ENCODE results near the gene UNC13A.
A peak's percentile ranks its signal among the peaks of the same experiment; 100 is the strongest.

The UNC13A gene

DNA sequence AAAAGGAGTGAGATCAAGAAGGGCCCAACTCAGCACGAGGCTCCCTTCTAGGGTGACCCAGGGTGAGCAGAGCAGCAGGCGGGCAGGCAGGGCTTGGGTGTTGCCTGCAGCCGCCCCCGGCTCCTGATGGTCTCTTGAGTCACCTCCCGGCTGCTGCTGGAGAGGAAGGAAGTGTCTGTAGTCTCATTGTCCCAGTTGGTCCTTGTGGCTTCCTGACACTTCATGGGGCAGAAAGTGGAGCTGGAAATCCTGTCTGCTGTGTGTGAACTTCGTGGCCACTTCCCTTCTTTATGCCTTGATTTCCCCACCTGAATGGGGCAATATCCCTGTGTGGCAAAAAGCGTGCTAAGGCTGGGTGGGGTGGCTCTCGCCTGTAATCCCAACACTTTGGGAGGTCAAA lies 33.7 kb upstream of the UNC13A start:
- Histone ChIP-seq H4K20me1 (ENCODE audit: insufficient read depth, low read length) (peaks cover 56% of the 10 kb centered on the region), H3K36me3 (ENCODE audit: insufficient read depth, low read length) (peaks cover 51% of the 10 kb centered on the region)

DNA sequence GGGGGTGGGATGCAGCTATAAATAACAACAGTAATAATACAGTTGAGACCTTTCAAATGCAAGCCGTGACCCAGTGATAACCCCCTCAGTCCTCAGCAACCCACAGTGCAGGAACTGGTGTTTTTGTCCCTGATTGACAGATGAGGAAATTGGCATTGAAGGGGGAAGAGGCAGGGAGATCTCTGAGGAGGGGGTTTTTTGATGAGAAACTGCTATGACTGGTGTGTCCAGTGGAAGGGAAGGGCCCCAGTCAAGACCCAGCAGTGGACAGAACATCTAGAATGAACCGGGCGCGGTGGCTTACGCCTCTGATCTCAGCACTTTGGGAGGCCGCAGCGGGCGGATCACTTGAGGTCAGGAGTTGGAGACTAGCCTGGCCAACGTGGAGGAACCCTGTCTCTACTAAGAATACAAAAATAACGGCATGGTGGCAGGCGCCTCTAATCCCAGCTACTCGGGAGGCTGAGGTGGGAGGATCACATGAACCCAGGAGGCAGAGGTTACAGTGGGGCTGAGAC lies 33.0 kb upstream of the UNC13A start:
- Histone ChIP-seq H3K4me3 (ENCODE audit: low read depth in 1 of 2, low read length in 2 of 2) (peak overlapping the region in 1 of 2 experiments; percentile 81; a peak in 2 of 4 replicates), H3K9ac (ENCODE audit: low read depth, low read length) (peak overlapping the region; percentile 95), H3K9me3 (ENCODE audit: insufficient read depth, low read length, severe bottlenecking) (no peaks in the 10 kb centered on the region), H3K4me1 (ENCODE audit: insufficient read depth, low read length) (peaks cover 37% of the 10 kb centered on the region), H4K20me1 (ENCODE audit: insufficient read depth, low read length) (peaks cover 50% of the 10 kb centered on the region), H3K27me3 (ENCODE audit: insufficient read depth, low read length, poor library complexity) (no peaks in the 10 kb centered on the region), H2AFZ (ENCODE audit: low read depth, low read length) (no peak overlapping the region), H3K79me2 (ENCODE audit: insufficient read depth, low read length) (peaks cover 66% of the 10 kb centered on the region), H3K4me2 (ENCODE audit: insufficient read depth, low read length) (peak overlapping the region; percentile 99), H3K36me3 (ENCODE audit: insufficient read depth, low read length) (peaks cover 45% of the 10 kb centered on the region), H3K27ac (ENCODE audit: low read length) (peak overlapping the region; percentile 12; the same call in 1 of the 2 replicates)
- DNase-seq (no peak), ATAC-seq (ENCODE audit: insufficient read depth, low read depth) (no peak)
- TF ChIP-seq EZH2 (IDR thresholded peaks at IDR 0.05; ENCODE audit: borderline replicate concordance, low read depth, low read length, severe bottlenecking), result no peak
- TF ChIP-seq, protein P1, sequence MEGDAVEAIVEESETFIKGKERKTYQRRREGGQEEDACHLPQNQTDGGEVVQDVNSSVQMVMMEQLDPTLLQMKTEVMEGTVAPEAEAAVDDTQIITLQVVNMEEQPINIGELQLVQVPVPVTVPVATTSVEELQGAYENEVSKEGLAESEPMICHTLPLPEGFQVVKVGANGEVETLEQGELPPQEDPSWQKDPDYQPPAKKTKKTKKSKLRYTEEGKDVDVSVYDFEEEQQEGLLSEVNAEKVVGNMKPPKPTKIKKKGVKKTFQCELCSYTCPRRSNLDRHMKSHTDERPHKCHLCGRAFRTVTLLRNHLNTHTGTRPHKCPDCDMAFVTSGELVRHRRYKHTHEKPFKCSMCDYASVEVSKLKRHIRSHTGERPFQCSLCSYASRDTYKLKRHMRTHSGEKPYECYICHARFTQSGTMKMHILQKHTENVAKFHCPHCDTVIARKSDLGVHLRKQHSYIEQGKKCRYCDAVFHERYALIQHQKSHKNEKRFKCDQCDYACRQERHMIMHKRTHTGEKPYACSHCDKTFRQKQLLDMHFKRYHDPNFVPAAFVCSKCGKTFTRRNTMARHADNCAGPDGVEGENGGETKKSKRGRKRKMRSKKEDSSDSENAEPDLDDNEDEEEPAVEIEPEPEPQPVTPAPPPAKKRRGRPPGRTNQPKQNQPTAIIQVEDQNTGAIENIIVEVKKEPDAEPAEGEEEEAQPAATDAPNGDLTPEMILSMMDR (IDR thresholded peaks at IDR 0.05; ENCODE audit: borderline replicate concordance, extremely low read depth, low read length, poor library complexity, severe bottlenecking), result no peak

More for the DNA sequence above, 33.7 kb upstream of the UNC13A start:
- H3K9ac ChIP-seq (ENCODE audit: low read depth, low read length), result peak overlapping the region; percentile 95; the same call in 1 of the 2 replicates
- no peak overlapping the region for H2AFZ ChIP-seq (ENCODE audit: low read depth, low read length)
- TF ChIP-seq EZH2 (IDR thresholded peaks at IDR 0.05; ENCODE audit: borderline replicate concordance, low read depth, low read length, severe bottlenecking), result no peak
- TF ChIP-seq, protein P1 (IDR thresholded peaks at IDR 0.05; ENCODE audit: borderline replicate concordance, extremely low read depth, low read length, poor library complexity, severe bottlenecking), result no peak
- H3K4me1 ChIP-seq (ENCODE audit: insufficient read depth, low read length), result peaks cover 37% of the 10 kb centered on the region
- DNase-seq (no peak), ATAC-seq (ENCODE audit: insufficient read depth, low read depth) (no peak)
- no peaks in the 10 kb centered on the region for H3K27me3 ChIP-seq (ENCODE audit: insufficient read depth, low read length, poor library complexity)
- peak overlapping the region; percentile 99; the same call in 1 of the 2 replicates for H3K4me2 ChIP-seq (ENCODE audit: insufficient read depth, low read length)
- peaks cover 68% of the 10 kb centered on the region for H3K79me2 ChIP-seq (ENCODE audit: insufficient read depth, low read length)
- no peak overlapping the region; a peak in 1 of 4 replicates for H3K4me3 ChIP-seq (ENCODE audit: low read depth in 1 of 2, low read length in 2 of 2)
- no peaks in the 10 kb centered on the region for H3K9me3 ChIP-seq (ENCODE audit: insufficient read depth, low read length, severe bottlenecking)
- no peak overlapping the region for H3K27ac ChIP-seq (ENCODE audit: low read length)

DNA sequence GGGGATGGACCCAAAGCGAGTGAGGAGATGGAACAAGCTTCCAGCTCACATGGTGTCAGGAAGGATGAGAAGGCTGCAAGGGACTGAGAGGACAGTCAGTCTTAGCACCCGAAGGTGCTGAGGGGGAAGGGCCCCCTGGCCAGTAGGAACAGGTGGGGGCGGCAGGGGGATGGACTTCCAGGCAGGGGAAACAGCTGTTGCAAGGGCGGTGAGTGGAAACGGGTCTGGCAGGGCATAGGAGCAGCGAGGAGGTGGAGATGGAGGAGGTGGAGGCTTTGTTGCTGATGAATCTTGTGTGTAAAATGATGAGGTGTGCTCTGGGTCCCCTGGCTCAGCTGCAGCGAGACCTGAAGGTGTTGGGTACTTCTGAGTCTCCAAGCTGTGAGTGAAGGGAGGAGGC lies 32.3 kb upstream of the UNC13A start:
- TF ChIP-seq EZH2 (IDR thresholded peaks at IDR 0.05; ENCODE audit: borderline replicate concordance, low read depth, low read length, severe bottlenecking), result no peak
- TF ChIP-seq, protein P1 (IDR thresholded peaks at IDR 0.05; ENCODE audit: borderline replicate concordance, extremely low read depth, low read length, poor library complexity, severe bottlenecking), result no peak
- peak overlapping the region; percentile 81 to 99 for H3K4me3 ChIP-seq (ENCODE audit: low read depth in 1 of 2, low read length in 2 of 2)
- peak overlapping the region; percentile 99 for H3K4me2 ChIP-seq (ENCODE audit: insufficient read depth, low read length)
- no peaks in the 10 kb centered on the region for H3K27me3 ChIP-seq (ENCODE audit: insufficient read depth, low read length, poor library complexity)
- H2AFZ ChIP-seq (ENCODE audit: low read depth, low read length), result no peak overlapping the region
- DNase-seq (peak; percentile 12), ATAC-seq (ENCODE audit: insufficient read depth, low read depth) (no peak)
- H3K36me3 ChIP-seq (ENCODE audit: insufficient read depth, low read length), result peaks cover 37% of the 10 kb centered on the region
- peak overlapping the region; percentile 95 for H3K9ac ChIP-seq (ENCODE audit: low read depth, low read length)
- peaks cover 44% of the 10 kb centered on the region for H4K20me1 ChIP-seq (ENCODE audit: insufficient read depth, low read length)
- peaks cover 59% of the 10 kb centered on the region for H3K79me2 ChIP-seq (ENCODE audit: insufficient read depth, low read length)
- no peaks in the 10 kb centered on the region for H3K9me3 ChIP-seq (ENCODE audit: insufficient read depth, low read length, severe bottlenecking)
- peaks cover 37% of the 10 kb centered on the region for H3K4me1 ChIP-seq (ENCODE audit: insufficient read depth, low read length)
- peak overlapping the region; percentile 70 for H3K27ac ChIP-seq (ENCODE audit: low read length)
